Stimulated activated CD8-positive, alpha-beta memory T cell treated with anti-CD3 and anti-CD28 coated beads, Interleukin-15, amount 100 ng/mL, for 1 hour (primary cell): ENCODE measurements around the gene GALNTL6.
"Not testable (repeated sequence)": the region's sequence is repeated elsewhere in the genome, so short reads cannot be mapped to it uniquely, and the experiment has no call there.

ENCODE experiments used
- DNase-seq: peaks from one replicate; pipeline ENCODE4 v3.0.0-alpha.2; 2020; ENCODE audit warnings: low read depth

The GALNTL6 gene

DNA sequence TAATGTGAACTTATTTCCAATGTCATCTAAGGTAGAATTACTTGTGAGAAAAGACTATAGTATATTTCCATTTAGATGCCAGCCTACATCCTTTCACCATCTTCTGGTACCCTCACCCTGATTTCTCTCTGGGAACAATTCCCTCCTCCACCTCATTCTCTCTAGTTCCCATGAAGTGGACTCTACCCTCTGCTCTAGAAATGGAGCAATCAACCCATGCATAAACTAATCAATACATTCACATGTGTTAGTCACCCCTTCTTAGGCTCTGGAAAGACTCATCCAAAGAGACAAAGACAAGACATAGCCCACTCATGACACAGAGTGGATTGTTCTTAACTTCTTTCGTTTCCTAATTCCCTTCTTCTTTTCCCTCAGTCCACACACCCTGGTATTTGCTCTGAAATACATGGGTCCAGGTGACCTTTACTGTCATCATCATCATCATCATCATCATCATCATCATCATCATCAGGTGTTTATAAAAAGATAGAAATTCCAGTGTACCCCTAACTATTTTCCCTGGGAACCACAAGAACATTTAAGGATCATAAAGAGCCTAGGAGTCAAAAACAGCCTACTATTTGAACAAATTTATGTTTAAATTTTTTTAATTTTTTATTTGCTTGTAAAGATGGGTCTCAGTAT is 1056.5 kb downstream of the GALNTL6 start:
- no peak for DNase-seq

DNA sequence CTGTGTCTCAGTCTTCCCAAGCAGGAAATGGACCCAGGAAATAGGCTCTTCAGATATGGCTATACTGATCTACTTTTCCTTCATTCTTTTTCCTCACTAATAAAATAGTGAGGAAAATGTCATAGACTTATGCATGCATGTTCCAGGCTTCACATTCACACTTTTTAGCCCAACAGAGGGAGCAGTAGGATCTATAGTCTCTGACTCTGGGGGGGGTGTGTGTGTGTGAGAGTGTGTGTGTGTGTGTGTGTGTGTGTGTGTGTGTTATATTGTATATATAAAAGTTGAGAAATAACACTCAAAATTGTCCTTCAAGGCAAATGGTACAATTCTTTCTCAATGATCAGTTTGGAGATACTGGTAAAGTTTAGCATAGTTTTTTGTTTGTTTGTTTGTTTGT is 1058.2 kb downstream of the GALNTL6 start:
- no peak for DNase-seq

DNA sequence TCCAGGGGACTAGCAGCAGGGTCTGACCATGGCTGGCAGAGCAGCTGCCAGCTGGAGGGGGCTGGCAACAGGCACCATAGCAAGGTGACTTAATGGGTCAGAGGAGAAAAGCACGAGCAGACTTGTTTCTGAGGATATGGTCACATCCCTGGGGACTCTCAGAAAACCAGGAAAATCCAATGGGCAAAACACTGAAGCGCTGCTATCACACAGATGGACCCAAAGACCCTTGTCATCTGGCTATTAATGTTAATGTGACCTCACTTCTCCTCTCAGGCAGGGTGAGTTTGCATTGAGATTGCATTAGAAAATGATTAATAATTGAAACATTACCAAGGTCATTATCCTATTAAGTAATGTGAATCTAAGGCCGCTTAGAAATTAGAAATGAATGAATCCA is 1061.7 kb downstream of the GALNTL6 start:
- DNase-seq: no peak

DNA sequence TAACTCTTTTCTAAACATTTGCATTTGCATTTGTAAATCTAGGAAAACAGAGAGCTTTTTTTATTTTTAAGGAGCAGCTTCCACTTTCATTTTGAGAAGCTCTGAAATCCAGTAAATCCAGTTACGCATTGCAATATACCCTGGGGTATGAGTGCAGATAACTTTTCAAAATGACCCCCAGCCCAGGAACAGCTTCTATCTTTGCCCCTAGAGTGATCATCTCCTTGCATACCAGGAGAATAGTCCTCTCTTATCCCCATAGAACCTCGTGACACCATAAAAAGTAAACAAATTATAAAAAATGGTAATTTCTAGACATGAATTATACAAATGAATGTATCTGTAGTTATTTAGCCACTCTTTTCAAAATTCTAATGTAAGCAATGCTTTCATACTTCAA is 1063.2 kb downstream of the GALNTL6 start:
- no peak for DNase-seq

DNA sequence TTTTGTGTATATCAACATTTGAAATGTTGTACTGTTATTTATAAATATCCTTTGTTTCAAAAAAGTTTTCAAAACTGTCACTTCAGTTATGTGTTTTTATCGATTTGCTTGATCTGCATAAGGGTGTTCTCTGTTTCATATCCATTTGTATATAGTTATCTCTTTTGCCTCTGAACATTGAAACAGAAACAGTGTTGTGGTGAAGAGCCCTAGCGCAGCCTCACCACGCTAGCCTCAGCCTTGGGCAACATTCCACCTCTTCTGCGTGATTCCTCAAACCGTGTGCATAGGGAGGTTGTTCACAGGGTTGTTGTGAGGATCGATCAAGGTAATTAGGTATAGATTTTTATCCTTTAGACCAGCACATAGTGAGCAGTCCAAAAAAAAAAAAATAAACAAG is 1068.4 kb downstream of the GALNTL6 start:
- no peak for DNase-seq

DNA sequence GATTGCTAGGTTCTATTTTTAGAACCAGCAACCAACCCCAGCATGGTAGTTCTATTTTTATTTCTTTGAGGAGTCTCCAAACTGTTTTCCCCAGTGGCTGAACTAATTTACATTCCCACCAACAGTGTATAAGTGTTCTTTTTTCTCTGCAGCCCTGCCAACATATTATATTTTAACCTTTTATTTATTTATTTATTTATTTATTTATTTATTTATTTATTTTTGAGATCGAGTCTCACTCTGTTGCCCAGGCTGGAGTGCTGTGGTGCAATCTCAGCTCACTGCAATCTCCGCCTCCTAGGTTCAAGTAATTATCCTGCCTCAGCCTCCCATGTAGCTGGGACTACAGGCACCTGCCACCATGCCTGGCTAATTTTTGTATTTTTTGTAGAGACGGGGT is 1074.2 kb downstream of the GALNTL6 start:
- not testable (repeated sequence) for DNase-seq

DNA sequence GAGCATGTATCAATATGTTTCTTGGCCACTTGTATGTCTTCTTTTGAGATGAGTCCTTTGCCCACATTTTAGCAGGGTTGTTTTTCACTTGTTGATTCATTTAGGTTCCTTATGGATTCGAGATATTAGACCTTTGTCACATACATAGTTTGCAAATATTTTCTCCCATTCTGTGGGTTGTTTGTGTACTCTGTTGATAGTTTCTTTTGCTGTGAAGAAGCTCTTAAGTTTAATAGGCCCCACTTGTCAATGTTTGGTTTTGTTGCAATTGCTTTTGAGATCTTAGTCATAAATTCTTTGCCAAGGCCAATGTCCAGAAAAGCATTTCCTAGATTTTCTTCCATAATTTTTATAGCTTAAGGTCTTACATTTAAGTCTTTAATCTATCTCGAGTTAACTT is 1074.8 kb downstream of the GALNTL6 start:
- no peak for DNase-seq

DNA sequence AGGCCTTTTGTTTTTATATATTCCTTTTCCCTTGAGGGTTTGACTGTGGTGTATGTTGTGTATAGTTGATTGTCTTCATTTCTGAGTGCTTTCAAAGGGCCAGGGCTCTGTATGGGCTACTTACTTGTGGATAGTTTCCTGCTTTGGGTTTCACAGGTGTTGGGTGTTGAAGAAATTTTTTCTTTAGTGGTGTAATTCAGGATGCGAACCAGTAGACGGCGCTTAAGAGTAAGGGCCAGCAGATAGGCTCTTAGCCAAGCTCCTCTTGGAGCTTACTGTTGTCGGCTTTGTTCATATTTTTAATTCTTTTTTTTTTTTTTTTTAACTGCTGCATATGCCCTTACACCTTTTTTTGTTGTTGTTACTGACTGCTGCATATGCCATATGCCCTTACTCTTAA is 1079.1 kb downstream of the GALNTL6 start:
- DNase-seq: no peak

DNA sequence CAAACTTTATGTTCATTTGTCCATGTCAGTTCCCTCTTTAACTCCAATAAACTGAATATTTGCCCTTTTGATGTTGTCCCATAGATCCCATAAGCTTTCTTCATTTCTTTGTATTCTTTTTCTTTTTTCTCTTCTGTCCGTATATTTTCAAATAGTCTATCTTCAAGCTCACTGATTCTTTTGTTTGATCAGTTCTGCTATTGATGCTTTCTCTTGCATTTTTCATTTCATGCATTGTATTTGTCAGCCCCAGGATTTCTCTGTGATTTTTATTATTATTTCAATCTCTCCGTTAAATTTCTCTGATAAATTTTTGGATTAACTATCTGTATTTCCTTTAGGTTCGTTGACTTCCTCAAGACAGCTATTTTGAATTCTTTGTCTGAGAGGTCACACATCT is 1082.5 kb downstream of the GALNTL6 start:
- DNase-seq: no peak

DNA sequence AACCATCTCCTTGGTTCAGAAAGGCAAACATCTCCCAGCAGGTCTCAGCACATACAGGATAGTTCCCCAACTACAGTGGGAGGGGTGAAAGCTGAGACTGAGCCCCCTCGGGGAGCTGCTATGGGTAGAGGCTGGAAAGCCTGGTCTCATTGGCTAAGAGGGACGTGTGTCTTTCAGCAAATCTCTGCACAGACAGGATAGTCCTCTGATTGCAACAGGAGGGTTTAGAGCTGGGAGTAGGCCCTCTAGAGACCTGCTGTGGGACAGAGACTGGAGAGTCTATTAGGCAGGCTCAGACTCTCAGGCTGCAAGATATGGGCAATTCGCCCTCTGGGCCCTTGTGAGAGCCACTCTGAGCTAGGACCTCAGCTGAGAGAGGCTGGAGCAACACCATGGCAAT is 1083.8 kb downstream of the GALNTL6 start:
- no peak for DNase-seq

DNA sequence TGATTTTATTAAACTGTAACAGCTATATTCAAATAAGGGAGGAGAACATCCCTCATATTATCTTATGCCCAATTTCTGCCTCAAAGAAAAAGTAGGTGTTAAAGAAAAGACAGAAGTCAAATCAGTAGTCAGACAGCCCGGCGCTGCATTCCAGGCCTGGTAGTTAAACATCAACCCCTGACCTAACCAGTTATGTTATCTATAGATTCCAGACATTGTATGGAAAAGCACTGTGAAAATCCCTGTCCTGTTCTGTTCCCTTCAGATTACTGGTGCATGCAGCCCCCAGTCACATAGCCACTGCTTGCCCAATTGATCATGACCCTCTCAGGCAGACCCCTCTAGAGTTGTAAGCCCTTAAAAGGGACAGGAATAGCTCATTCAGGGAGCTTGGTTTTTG is 1085.5 kb downstream of the GALNTL6 start:
- no peak for DNase-seq

DNA sequence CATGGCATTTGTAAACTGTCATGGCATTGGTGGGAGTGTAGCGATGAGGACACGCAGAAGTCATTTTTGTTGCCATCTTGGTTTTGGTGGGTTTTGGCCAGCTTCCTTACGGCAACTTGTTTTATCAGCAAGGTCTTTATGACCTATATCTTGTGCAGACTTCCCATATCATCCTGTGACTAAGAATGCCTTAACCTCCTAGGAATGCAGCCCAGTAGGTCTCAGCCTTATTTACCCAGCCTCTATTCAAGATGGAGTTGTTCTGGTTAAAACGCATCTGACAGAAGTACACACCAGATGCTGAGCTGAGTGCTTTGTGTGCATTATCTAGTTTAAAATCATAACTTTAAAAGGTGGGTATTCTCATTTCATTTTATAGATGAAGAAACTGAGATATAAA is 1086.7 kb downstream of the GALNTL6 start:
- no peak for DNase-seq

DNA sequence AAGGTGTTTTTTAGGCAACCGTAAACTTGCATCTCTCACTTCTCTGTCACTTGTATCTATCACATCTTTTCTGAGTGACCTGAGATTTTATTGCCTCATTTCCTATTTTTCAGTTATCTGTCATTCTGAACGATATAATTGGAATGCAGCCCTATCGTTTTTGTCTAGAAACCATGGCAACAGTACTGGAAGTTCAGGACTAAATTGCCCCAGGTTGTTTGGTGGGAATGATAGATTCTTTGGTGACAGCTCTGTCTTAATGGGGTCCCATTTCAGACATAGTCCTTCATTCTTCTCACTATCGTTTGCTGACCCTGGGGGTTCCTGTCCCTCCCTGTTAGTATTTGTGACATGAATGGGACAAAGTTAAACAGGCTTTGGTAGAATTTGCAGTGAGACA is 1087.7 kb downstream of the GALNTL6 start:
- no peak for DNase-seq

DNA sequence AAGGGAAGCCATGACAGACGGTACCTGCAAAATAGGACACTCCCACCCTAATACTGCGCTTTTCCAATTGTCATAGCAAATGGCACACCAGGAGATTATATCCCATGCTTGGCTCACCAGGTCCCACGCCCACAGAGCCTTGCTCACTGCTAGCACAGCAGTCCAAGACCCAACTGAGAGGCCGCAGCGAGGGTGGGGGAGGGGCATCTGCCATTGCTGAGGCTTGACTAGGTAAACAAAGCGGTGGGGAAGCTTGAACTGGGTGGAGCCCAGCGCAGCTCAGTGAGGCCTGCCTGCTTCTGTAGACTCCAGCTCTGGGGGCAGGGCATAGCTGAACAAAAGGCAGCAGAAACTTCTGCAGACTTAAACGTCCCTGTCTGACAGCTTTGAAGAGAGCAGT is 1099.3 kb downstream of the GALNTL6 start:
- DNase-seq: not testable (repeated sequence)

DNA sequence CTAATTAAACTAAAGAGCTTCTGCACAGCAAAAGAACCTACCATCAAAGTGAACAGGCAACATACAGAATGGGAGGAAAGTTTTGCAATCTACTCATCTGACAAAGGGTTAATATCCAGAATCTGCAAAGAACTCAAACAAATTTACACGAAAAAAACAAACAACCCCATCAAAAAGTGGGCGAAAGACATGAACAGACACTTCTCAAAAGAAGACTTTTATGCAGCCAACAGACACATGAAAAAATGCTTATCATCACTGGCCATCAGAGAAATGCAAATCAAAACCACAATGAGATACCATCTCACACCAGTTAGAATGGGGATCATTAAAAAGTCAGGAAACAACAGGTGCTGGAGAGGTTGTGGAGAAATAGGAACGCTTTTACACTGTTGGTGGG is 1104.2 kb downstream of the GALNTL6 start:
- not testable (repeated sequence) for DNase-seq

DNA sequence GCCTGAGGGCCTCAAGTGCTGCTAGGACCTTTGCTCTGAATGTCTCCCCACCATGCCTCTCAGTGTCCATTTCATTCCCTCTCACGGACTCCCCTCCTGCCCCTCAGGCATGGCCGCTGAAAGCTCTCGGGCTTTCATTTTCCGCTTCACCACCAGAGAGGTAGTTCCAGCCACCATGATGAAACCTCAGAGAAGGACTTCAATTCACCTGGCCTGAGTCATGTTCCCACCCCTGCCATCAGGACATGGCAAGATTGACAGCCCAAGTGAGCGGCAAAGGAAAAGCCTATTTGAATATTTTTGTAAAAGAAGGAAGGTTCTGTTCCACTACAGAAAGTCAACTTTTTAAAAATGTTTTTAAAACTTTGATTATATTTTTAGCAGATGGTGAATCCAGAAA is 1106.1 kb downstream of the GALNTL6 start:
- no peak for DNase-seq

DNA sequence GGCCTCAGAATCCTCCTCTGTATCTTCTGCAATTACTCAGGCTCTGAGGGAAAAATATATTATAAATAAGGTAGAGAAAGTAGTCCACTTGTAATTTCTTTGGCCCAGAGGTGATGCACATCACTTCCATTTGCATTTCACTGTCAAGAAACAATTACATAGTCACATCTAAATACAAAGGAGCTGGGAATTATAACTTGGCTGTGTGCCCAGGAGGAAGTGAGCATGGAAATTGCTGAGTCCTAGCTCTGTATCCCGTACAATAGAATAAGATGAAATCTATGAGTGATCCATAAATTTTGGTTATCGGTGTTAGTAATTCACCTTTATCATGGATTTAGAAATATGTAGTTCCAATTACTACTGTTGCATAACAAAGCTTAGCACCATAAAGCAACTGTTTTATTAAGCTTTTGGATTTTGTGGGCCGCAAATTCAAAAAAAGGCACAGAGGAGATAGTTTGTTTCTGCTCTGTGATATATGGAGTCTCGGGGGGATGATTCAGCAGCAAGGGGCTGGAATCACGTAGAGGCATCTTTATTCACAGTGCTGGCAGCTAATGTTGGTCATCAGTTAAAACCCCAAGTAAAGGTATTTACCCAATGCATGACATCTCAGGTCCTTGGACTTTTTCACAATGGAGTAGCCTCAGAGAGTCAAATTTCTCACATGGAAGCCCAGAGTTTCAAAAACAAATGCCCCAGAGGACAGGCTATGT is 1114.1 kb downstream of the GALNTL6 start:
- no peak for DNase-seq

DNA sequence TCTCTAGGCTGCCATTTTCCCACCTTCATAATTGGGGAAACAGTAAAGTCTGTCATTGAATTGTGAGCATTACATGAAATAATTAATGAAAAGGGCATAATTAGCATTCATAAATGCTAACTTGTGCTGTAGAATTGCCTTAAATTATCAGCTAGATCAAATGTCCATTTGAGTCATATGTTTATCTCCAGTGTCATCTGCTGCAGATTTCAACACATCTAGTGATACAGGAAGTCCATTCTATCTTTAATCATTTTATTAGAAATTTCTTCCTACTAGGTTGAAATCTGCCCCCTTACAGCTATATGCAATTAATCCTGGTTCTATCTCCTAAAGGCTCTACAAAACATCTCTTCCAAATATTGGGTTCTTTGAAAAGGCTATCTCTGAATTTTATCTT is 1115.1 kb downstream of the GALNTL6 start:
- DNase-seq: no peak

DNA sequence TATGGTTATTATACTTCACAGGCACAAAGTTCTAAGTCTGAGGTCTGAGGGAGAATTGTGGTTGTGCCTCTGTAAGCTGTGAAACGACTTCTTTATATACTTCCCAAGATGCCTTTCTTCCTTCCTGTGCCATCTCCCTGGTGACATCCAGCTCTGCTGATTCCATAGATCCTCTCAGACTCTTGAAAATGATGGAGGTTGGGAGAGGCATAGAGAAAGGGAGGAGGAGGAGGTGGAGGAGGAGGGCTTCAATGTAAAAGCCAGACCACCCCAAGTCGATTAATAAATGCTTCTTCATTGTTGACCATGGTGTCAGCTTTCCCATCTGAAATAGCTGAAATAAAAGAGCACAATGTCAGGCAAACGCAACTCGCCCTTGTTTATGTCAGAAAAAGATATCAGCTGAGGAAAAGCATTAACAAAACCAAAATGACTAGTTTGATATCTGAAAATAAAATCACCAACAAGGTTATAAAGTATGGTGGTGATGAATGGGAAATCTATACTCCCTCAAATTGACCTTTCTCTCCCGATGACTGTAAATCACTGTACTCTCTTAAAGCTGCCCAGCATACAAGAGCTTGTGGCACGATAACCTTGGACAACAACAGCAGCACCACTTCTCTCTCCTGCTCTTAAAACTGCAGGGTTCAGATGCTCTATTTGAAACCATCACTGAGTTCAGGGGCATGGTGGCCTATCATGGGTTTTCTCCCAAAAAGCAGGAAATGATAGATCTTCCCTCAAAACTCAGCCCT is 1125.0 kb downstream of the GALNTL6 start:
- no peak for DNase-seq

DNA sequence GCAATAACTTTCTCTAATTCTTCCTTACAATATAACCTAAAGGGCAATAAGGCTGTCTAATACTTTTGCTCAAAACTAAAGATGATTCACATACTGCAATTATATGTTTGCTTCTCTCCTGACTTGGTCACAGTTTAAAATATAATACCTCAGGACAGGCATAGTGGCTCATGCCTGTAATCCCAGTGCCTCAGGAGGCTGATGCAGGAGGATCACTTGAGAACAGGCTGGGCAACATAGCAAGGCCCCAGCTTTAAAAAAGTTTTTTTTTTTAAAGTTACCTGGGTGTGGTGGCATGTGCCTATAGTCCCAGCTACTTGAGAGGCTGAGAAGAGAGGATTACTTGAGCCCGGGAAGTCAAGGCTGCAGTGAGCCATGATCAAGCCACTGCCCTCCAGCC is 1125.7 kb downstream of the GALNTL6 start:
- no peak for DNase-seq

DNA sequence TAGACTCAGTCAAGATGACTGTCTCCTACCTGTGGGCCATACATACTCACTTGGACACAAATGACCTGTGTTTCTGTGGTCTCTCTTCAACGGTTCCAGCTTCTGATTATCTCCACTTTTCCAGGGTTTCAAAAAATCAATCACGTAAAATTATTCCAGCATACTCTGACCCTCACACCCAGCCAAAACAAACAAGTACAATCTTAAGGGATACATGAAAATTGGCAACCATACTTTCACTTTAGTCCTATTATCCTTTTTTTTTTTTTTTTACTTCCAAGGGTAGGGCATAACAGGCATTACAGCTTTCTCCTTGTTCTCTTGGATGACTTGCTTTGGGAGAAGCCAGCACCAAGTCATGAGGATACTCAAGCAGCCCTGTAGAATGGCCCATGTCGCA is 1129.6 kb downstream of the GALNTL6 start:
- DNase-seq: no peak

DNA sequence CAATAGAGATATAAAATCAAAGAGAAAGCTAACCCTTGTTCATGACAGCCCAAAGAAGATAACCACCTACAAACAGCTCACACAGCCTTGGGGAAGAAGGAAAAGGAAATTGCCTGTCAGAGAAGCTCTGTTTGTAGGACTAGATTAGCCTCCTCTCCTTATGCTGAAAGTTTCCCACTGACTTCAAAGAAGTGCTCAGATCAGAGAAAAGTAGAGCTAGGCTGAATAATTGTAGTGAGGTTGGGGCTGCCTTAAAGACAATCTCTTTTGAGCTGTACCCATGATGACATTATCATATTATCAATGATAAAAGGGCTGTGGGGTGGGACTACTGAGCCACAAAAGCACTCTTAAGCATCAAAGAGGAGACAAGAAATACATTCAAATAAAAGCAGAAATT is 1132.4 kb downstream of the GALNTL6 start:
- no peak for DNase-seq

DNA sequence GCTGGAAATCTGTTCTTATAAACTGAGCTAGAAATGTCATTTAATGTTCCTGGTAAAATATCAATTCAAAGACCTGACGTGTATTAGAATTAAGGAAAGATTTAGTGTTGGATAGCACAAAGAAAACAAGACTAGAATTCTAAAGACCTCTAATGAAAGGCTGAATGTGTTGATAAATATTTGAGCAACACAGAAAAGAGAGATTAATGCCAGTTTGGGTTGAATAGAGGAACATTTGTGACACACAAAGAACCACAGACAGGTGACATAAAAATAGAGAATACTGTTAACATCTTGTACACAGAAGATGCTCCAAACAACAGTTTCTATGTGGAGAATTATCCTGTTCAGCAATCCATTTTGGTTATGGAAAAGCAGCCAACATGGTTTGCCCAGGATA is 1133.3 kb downstream of the GALNTL6 start:
- DNase-seq: no peak
